Sciatic nerve (tissue), 2 donors: ENCODE measurements around the gene CDC42SE2. TPM values are rescaled to one million over a fixed set of nuclear protein-coding genes. Genes with fewer than 3 reads are reported as not detected.
"Not testable (repeated sequence)": the region's sequence is repeated elsewhere in the genome, so short reads cannot be mapped to it uniquely, and the experiment has no call there.

Experiments used
- ATAC-seq: fragments of 200-7000 bp; cut with Tn5 transposase; one replicate; pipeline ENCODE4 v1.9.1; 2020; ENCODE audit warnings: mild to moderate bottlenecking, moderate library complexity
- DNase-seq: peaks from one replicate; pipeline ENCODE4 v3.0.0-alpha.2; 2020; ENCODE audit warnings: low spot score
- intact Hi-C: fragments of 100-400 bp; cut with DNase I; formaldehyde crosslinking; loops from one replicate; pipeline ENCODE4 v1.14.2; 2022
- total RNA-seq: library from RNA; stranded (reverse); fragmentation: NEBNext Ultra II Directional; extraction: Animal tissue kit (Norgen Biotek cat#: 25700); gene quantifications from one replicate; pipeline ENCODE4 v1.2.1, GENCODE V29; 2021
- donor health status: DM: no; HTN: no; CAD: no.
- donor health status: DM: no; HTN: no; CAD: no.

The CDC42SE2 gene
- total RNA-seq, 1 donor from 2014 or later = 29.7 TPM

DNA sequence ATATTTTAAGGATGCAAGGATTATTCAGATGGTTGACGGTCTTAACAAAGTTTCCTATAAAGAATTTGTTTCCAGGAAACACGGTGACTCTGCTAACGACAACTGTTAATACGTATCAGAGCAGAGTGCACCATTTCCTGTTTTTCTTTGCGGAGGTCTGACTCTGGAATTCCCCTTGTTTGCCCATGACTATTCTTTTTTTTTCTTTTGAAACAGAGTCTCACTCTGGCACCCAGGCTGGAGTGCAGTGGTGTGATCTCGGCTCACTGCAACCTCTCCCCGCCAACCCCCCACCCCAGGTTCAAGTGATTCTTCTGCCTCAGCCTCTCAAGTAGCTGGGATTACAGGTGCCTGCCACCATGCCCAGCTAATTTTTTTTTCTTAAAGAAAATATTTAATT is 115.9 kb downstream of the CDC42SE2 start:
- peak; percentile 70 for ATAC-seq

DNA sequence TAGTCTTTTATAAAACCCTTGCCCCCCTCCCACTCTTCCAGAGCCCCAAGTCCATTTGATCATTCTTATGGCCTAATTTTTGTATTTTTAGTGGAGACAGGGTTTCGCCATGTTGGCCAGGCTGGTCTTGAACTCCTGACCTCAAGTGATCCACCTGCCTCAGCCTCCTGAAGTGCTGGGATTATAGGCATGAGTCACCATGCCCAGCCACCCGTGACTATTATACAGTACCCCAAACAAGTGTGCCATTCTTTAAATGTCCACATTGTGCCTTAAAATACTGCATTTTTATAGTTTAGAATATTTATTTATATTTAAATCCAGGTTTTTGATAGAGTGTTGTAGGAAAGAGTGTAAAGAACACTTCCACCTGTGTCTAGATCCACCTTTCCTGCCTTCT is 116.4 kb downstream of the CDC42SE2 start:
- DNase-seq, ATAC-seq, intact Hi-C loops: not testable (repeated sequence)

More for the DNA sequence above, 115.9 kb downstream of the CDC42SE2 start:
- intact Hi-C loops = no loop called here
- DNase-seq = no peak

DNA sequence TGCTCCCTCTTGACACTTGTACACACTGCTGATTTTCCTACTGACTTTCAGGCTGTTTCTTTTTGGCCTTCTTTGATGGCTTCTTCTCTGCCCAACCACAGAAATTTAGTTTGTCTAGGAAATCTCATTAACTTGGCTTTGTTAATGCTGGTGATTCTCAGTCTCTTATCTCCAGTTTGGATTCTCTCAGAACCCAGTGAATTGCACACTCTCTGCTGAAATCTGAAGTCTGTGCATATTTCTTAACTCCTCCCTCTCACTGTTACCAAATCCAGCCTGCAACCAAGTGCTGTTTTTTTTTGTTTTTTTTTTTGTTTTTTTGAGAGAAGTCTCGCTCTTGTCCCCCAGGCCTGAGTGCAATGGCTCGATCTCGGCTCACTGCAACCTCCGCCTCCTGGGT is 117.2 kb downstream of the CDC42SE2 start:
- intact Hi-C loops = no loop called here
- ATAC-seq (peak; percentile 20), DNase-seq (no peak)

DNA sequence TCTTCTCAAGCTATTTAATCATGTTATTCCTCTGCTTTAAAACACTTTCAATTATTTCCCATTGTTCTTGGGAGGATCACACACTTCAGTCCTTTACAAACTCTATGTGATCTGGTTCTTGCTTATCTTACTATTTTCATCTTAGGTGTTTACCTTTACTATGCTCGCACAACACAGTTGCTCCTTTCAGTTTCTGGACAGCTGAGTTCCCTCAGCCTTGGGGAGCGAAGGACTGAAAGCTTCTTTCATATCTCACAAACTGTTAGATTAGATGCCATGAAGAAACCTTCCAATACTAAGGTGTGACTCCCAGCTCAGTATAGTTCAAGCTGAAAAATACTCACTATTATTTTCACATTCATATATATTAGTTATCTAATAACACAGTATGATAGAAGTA is 117.9 kb downstream of the CDC42SE2 start:
- intact Hi-C loops = no loop called here
- no peak for ATAC-seq
- no peak for DNase-seq

DNA sequence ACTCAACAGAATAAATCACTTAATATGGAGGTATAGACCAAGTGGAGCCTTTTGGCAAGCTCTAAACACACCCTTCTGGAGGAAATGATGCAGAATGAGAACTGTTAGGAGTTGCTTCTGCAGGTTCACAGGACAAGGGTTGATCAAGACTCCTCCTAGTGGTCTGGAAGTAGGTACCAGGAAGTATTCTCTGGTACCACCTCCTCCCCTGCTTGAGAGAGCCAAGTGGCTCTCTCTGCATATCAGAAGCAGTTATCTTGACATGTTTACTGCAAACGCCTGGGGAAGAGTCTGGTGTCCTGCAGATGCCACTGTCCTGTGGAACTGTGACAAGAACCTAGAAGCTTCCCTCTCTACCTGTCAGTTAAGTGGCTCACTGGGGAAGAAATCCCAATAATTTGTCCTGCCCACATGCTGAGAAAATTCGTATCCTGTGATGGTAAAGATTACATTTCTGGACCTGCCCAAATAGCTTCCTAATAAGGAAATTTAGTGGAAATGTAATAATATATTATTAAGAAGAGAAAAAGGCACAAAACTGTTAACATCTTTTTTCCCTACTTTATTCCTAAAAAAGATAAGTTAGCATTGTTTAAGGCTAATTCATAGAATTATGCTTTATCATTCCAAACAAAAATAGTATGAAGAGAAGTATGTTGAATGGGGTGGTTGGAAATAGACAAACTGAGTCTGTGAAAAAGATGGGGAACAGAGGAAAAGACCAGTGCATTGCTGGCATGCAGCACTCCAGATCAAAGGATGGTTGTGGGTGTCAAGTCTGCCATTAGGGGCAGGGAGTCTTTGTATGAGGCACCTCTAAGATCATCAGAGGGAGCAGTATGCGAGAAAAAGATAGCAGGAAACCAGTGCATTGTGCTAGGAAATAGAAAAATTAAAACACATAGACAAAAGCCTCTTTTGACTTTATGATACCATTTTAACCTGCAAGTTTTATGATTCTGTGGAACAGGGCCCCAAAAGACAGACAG is 118.8 kb downstream of the CDC42SE2 start:
- DNase-seq = no peak
- ATAC-seq = peak; percentile 67
- intact Hi-C loops = no loop called here

DNA sequence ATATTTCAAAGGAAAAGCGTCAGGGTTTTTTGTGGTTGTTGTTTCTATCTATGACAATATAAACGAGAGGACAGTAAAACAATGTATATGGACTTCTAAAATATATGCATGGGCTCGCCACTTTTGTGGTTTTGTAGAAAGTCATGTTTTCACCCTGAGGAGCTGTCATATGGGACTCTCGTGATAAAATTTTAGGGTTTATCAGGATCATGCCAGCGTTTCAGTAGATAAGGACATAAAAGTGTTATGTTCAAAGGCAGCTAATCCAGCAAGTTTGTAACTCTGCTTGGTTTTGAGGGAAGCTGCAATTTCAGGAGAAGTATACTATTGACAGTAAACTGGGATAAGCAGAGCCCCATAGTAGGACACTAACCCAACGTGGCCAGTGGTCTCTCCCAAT is 120.3 kb downstream of the CDC42SE2 start:
- intact Hi-C loops = no loop called here
- DNase-seq (no peak), ATAC-seq (no peak)

DNA sequence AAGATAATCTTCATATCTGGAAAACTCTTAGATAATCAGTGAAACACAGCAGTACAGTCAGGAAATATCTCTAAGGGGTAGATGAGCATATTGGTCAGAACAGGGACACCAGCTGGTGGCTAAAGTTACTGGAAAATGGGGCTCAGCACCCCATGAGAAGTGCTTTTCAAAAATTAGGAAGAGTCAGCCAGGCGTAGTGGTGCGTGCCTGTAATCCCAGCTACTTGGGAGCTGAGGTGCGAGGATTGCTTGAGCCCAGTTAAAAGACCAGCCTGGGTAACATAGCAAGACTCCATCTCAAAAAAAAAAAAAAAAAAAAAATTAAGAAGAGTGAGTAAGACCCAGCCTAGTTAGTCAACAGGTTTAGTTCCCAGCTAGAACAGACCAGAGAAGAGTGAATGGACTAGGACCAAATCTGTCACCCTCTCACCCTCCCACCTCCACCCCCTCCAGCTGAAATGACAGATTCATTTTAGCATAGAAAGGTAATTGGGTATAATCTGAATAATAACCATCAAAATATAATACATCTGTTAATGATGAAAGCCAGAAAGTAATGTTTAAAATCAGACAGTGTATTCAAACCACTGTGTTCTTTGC is 120.9 kb downstream of the CDC42SE2 start:
- ATAC-seq = no peak
- intact Hi-C loops = no loop called here
- DNase-seq = no peak

DNA sequence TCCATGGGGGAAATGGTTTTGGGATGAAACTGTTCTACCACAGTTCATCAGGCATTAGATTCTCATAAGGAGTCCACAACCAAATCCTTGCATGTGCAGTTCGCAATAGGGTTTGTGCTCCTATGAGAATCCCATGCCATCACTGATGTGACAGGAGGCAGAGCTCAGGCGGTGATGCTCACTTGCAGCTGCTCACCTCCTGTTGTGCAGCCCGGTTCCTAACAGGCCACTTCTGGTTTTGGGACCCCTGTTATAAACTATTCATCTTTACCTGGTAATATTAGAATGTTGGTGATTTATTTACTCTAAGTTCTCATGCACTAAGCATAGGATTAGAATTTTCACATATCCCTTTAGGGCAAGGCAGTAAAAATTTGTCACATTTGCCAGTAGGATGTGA is 122.3 kb downstream of the CDC42SE2 start:
- intact Hi-C loops = no loop called here
- no peak for ATAC-seq
- DNase-seq = no peak

DNA sequence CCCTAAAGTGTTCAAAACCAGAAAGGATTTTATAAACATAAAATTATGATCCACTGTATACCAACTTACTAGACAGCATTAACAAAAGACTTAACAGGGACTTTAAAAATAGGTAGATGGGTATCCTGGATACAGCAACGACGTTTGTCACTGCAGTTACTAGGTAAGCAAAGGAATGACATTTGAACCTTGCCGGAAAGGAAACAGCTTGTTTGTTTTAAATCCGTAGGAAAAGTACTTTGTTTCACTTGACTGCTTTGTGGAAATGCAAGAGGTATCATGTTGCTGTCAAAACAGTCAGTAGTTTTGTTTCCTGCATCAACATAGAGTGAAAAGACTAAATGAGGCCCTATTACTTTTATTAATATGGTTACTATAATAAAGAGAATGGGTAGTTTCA is 122.9 kb downstream of the CDC42SE2 start:
- no peak for DNase-seq
- intact Hi-C loops = no loop called here
- no peak for ATAC-seq

DNA sequence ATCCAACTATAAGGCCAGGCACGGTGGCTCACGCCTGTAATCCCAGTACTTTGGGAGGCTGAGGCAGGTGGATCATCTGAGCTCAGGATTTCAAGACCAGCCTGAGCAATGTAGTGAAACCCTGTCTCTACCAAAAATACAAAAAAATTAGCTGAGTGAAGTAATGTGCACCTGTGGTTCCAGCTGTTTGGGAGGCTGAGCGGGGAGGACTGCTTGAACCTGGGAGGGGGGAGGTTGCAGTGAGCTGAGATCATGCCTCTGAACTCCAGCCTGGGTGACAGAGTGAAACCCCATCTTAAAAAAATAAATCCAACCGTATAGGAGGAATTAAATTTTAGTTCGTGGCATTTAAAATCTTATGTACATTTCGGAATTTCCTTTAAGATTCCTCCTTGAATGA is 123.4 kb downstream of the CDC42SE2 start:
- DNase-seq (no peak), ATAC-seq (no peak)
- intact Hi-C loops = no loop called here

DNA sequence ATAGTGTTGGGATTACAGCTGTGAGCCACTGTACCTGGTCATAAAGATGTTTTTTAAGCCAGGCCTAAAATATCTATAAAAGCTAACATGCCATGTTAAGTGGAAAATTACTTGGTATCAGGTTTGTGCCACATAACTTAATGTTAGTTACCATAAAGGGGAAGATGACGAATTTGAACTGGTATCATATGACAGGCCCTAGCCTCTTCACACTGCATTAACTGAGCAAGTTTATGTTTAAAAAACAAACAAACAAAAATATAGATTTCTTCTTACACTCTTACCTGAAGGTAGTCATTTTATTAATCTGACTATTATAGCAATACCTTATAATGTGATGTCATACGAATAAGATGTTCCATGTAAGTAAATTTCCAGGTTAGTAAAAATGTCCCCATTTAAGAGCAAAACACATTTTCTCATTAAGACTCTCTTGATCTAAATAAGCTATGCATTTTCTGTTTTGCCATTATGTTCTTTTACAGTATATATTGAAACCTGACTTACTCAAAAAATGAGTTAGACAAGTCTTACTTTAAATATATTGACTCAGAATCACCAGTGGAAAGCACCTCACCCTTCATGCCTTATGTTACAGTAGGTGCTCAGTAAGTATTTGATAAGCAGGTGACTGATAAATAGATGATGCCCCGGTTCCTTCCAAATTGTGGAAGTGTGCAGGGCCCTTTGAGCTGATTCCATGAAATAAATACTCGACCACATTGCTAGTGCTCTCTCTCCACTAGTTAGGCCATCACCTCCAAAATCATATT is 125.4 kb downstream of the CDC42SE2 start:
- no peak for ATAC-seq
- intact Hi-C loops = no loop called here
- DNase-seq = no peak

DNA sequence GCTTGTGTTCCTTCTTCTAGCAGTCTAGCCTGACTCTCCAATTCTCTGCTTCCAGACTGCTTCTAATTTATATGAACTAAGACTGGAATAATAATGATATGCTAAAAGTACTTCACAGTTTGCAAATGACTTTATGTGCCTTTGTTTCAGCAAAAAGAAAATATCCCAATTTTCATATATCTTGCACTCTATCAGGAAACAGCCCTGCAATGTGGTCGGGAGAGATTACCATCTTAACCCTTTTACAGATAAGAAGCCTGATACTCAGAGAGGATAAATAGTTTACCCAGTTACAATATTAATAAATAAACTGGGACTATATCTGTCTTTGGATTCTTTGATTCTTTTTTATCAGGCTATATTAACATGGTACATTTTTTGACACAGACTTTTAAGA is 126.0 kb downstream of the CDC42SE2 start:
- intact Hi-C loops = no loop called here

DNA sequence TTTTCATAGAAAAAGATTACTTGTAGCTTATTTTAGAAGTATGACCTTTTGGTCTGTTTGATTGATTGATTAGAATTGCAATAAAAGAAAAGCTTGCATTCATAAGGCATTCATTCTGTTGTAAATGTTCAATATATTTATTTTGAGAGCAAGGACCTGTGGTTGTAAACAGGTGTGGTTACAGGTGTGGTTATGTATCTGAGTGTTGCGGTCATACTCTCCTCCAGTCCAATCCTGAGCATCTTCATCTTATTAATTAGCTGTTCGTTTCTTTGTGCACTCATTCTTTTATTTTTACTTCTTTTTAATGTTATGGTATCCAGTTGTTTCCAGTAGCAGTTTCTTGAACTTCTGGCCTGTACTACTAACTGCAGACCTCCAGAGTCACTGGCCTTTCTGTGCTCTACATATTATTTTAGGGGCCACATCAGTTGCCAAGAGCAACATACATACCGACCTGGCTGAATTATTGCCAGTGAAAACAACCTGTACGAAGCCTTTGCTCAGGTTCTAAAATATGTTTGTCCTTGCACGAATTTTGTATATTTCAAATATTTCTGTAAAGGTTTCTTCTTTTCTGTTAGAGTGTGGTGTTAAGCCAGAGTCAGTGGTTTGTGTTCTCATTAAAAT is 128.7 kb downstream of the CDC42SE2 start:
- DNase-seq (no peak), ATAC-seq (no peak)
- intact Hi-C loops = no loop called here

More for the DNA sequence above, 126.0 kb downstream of the CDC42SE2 start:
- no peak for DNase-seq
- no peak for ATAC-seq

DNA sequence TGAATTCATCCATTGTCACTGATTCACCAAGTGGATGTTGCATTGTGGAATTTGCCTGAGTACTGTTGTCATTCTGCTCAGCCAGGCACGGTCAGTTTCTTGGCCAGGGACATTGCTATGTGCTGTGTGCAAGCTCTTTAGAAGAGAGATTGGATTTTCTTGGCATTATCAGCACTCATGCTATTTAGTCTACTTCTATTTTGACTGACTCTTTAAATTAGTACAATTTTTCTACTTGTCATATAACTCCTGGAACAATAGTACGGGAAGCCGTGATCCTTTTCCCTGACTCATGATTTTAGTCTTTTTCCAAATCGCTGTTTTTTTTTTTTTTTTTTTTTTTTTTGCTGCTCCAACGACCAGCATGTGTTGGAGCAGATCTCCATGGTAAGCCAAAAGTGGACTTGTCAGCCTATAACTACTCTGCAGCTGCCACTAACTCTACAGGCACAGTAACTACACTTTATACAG is 129.7 kb downstream of the CDC42SE2 start:
- intact Hi-C loops = no loop called here
- ATAC-seq = no peak
- DNase-seq = no peak

DNA sequence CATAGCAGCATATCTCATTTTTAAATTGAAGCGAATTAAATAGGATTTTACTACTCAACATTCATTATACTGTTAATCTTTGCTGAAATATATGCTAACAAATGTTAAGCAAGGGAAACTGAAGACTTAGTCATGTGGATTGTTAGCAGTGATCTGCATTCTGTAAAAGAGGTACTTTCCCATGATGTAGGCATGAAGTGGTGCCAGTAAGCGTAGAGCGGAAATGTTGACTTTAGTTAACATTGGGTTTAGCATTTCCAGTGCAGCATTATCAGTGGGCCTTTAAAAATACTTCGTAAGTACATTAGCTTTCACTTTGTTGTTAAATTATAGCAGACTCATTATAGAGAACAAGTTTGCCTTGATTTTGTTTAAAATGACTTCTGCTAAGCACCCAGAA is 130.3 kb downstream of the CDC42SE2 start:
- DNase-seq = no peak
- intact Hi-C loops = no loop called here
- no peak for ATAC-seq

DNA sequence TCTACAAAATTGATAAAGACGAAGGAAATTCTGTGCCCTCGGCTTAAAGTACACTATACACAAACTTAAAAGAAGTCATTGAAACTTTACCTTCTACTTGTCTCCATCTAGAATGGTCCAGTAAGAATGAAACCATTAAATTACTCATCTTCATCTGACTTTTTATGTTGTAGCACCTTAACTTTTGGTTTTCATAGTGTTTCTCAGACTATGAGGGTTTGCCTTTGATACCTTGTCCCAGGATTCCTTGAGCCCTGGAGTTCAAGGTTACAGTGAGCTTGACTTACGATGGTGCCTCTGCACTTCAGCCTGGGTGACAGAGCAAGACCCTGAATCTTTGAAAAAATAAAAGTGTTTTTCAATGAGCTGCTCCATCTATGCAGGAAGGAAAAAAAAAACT is 132.2 kb downstream of the CDC42SE2 start:
- ATAC-seq = no peak
- no peak for DNase-seq
- intact Hi-C loops = no loop called here

DNA sequence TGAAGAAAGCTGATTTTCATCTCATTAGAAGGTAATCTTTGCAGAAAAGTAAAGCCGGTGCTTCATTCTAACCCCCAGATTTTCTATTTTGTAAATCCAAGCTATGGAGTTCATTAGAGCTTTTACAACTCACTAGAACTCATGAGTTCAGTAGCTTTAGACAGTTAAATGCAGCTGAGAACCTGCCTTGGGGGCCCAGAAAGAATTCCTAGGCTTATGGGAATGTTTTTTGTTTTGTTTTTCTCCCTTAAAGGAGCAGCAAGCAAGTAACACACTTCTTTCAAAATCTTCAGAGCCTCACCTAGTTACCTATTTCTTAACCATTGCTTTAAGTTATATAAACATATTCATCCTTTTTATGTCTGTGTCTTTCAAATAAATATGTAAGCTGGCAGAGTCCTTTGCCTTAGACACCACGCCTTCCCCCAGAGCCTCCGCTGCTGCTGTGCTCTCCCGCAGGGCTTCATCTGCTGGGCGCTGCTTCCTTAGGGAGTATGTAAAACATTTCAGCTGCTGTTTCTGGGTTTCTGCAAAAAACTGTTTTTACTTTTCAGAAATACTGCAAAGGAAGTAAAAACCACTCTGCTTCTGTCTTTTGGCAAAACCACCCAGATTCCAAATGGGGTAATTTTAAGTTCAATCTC is 132.9 kb downstream of the CDC42SE2 start:
- ATAC-seq (no peak), DNase-seq (no peak)
- intact Hi-C loops = no loop called here

DNA sequence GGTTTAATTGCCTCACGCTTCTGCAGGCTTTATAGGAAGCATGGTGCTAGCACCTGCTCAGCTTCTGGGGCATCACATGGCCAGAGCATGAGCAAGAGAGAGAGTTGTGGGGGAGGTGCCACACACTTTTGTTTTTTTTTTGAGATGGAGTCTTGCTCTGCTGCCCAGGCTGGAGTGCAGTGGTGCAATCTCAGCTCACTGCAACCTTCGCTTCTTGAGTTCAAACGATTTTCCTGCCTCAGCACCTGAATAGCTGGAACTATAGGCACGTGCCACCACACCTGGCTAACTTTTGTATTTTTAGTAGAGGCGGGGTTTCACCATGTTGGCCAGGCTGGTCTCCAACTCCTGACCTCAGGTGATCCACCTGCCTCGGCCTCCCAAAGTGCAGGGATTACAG is 135.2 kb downstream of the CDC42SE2 start:
- intact Hi-C loops = not testable (repeated sequence)

DNA sequence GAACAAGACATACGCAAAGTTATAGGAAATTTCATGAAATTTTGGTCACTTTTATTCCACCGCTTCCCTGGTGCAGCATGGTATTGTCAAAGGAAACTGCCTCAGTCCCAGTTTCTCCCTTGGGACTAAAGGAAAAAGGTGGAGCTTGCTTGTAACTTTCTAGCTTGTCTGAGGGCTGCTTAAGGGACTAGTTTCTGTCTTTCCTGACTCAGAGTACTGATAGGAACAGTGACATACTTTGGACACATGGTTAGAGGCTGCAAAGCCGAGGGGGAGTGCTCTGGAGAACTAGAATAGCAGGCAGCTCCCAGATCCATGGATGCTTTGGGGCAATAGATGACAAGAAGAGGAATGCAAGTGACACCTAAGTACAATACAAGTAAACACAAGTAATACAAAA is 136.7 kb downstream of the CDC42SE2 start:
- intact Hi-C loops = no loop called here
- DNase-seq = no peak
- no peak for ATAC-seq

More for the DNA sequence above, 135.2 kb downstream of the CDC42SE2 start:
- not testable (repeated sequence) for DNase-seq, ATAC-seq
